Retina (tissue), 1 donor: Measurements from ENCODE around the gene CRB3.
"Not testable (repeated sequence)": the region's sequence is repeated elsewhere in the genome, so short reads cannot be mapped to it uniquely, and the experiment has no call there.

ENCODE experiments used
- DNase-seq: peaks from one replicate; pipeline ENCODE4 v3.0.0-alpha.2; 2016

CRB3 gene

DNA sequence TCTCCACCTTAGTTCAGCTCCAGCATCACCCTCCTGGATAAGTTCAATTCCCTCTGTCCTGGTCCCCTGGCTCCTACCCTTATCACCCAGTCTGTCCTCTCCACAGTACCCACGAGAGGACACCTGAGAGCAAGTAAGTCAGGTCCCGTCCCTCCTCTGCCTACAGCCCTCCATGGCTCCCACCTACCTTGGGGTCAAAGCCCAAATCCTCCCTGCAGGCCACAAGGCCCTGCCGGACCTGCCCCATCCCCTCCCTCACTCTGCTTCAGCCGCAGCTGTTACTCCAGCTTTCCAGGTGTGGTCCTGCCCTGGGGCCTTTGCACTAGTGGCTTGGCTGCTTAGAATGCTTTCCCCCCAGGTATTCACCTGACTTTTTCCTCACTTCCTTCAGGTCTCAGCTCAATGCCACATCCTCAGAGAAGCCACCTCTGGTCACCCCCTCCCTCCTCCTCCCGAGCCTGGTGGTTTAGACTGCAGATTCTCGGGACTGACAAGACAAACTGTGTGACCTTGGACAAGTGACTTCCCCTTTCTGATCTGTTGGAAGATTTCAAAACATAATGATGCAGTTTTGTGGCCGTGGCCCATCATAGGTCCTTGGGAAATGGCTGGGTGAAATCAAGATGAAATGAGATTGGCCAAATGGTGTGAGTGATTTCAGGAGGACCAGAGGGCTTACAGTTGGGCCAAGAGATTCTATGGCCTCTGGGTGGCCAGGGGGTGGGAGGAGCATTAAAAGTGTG, 34.4 kb downstream of the CRB3 start:
- no peak for DNase-seq

DNA sequence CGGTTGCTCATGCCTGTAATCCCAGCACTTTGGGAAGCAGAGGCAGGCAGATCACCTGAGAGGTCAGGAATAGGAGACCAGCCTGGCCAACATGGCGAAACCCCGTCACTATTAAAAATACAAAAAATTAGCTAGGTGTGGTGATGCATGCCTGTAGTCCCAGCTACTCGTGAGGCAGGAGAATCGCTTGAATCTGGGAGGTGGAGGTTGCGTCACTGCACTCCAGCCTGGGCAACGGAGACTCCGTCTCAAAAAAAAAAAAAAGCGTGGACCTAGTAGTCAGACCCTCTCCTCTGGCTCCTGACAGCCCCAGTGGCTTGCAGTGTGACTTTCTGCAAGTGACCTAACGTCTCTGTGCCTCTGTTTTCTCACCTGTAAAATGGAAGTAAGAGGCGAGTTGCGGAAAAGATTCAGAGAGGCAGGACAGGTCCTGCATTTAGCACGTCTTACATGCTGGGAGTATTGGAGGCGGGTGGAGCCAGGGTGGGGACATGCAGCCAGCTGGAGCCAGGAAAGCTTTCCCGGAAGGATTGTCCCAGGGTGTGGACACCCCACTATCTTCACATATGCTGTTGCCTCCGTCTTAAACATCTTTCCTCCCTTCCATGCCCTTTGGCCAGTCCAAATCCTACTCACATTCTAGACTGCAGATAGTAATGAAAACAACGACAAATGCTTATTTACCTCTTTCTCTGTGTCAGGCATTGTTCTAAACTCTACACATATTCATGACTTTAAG, 35.1 kb downstream of the CRB3 start:
- DNase-seq, result no peak

DNA sequence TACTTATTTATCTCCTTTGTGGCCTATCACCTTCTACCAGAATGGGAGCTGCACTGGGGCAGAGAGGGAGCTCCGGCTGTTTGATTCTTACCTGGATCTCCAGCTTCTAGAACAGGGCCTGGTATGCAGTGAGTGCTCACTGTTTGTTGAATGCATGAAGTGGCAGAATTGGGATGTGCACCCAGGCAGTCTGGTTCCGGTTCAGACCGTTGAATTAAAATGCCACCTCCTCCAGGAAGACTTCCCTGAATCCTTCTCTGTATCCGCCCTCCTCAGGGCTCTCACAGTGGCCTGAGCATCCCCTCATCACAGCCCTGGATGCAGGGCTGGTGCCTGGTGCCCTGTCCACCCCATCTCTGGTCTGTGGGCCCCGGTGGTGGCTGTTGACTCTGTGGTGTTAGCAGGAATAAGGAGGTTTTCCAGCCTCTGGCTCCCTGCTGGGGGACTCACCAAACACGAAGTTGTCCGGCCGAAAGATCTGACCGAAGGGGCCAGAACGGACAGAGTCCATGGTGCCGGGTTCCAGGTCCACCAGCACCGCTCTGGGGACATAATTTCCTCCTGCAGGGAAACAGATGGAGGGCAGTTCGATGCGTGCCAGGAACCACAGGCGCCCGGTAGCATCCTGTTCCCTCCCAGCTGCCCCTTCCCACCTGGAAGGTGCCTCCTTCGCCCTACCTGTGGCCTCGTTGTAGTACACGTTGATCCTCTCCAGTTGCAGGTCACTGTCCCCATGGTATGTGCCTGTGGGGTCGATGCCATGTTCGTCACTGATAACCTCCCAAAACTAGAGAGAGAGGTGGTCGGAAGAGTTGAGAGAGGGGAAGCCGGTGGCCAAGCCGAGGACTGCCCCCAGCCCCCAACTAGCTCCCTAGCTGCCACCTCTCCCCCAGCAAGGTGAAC, 37.0 kb downstream of the CRB3 start:
- DNase-seq, result no peak

DNA sequence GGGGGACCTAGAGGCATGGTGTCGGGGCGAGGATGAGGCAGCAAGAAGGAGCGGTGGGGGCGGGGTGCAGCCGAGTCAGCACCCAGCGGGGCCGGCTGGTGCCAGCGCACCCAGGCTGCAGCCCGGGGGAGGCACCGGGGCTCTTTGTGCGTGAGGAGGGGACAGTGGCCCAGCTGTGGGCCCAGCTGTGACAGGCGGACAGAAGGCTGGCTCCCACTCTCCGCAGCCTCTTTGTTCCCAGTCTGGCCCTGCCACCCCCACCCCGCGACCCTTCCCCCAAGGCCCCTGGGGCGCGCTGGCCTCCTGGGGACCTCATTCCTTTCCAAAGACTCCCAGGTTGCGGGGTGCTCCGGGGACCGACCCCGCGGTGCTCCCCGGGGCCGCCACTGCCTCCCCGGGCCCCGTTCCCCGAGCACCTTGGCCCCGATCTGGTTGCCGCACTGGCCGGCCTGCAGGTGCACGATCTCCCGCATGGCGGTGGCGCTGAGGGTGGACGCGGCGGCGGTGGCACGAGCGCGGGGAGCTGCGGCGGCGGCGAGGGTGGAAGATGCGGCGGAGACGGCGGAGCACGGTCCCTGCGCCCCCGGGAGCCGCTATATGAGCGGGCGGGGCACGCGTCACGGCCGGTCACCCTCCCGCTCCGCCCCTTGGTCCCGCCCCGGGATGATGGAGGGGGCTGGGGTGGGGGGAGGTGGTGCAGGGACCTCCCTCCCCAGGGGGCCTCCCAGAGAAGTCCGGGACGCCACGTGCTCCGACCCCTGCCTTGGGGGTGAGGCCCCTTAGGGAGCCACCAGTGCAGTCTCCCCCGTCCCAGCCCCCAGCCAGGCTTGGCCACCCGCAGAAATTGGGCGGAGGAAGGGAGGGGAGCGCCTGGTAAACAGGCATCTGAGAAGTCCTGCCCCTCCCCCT, 37.9 kb downstream of the CRB3 start, which contains the start of gene TUBB4A:
TUBB4A (minus strand) TSS at position 570 of the 909 bp plus-strand sequence; CDS start at position 473, 97 bp downstream.
- DNase-seq, result peak; percentile 68

DNA sequence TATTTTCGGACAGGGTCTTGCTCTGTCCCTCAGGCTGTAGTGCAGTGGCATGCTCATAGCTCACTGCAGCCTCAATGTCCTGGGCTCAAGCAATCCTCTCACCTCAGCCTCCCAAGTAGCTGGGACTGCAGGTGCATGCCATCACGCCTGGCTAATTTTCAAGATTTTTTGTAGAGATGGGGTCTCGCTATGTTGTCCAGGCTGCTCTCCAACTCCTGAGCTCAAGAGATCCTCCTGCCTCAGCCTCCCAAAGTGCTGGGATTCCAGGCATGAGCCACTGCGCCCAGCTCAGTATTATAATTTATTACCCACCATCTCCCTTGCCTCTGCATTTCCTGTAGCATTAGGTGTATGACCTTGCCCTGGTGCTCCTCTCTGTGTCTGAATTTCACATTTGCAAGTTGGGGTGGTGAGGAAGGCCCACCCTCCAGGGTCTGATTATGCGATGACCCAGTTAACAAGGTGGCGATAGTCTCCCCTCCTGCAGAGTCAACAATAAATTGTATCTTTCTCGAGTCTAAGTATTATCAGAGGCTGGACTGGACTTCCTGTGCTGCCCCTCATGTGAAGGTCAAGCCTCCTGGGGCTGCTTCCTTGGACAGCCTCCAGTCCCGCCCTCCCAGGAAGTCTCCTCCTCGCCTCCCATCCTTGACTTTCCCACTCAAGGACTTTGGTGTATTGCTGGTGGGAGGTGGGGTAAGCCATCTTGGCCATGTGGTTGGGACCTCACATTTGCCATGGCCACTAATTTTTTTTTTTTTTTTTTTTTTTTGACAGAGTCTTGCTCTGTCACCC, 39.5 kb downstream of the CRB3 start:
- no peak for DNase-seq

DNA sequence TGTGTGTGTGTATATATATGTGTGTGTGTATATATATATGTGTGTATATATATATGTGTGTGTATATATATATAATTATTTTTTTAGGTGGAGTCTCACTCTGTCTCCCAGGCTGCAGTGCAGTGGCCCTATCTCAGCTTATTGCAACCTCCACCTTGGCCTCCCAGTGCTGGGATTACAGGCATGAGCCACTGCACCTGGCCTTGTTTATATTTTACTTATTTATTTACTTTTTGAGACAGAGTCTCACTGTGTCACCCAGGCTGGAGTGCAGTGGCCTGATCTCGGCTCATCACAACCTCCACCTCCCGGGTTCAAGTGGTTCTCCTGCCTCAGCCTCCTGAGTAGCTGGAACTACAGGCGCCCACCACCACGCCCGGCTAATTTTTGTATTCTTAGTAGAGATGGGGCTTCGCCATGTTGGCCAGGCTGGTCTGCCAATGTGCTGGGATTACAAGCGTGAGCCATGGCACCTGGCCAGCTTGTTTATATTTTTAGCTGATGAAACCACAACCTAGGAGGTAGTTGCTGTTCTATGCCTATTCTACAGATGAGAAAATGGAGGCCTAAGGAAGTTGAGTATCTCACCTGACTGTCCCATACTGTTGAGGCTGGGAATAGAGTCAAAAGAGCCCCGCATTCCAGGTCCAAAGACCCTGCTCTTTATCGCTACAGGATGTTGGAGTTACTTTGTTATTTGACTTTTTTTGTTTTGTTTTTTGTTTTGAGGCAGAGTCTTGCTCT, 44.1 kb downstream of the CRB3 start:
- not testable (repeated sequence) for DNase-seq

DNA sequence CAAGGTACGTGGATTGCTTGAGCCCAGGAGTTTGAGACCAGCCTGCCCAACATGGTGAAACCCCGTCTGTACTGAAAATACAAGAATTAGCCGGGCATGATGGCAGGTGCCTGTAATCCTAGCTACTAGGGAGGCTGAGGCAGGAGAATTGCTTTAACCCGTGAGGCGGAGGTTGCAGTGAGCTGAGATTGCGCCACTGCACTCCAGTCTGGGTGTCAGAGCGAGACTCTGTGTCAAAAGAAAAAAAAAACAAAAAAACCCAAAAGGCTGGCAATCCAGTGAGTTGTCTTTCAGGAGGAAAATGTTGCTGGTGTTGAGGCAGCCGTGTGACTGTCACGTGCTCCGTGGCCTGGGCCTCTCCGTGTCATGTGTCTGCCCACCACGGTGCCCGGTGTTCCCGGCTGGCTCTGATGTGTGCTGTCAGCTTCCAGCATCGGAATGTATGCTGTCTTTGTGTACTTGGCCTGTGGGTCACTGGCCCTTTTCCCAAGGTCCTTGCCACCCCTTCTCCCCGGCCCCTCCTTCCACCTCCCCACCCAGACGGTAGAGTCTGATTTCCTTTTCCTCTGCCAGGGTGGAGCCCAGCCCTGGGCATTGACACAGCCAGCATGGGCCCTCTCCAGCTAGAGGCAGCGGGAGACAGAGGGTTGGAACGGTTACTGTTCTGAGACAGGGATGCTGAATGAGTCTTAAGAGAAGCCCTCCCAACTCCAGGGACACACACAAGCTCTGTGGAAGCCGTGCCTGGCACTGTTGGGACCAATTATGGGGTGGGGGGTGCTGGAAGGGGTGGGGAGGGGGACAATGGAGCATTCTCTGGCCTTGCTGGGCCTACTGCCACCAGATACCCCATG, 45.3 kb downstream of the CRB3 start:
- peak; percentile 52 for DNase-seq

DNA sequence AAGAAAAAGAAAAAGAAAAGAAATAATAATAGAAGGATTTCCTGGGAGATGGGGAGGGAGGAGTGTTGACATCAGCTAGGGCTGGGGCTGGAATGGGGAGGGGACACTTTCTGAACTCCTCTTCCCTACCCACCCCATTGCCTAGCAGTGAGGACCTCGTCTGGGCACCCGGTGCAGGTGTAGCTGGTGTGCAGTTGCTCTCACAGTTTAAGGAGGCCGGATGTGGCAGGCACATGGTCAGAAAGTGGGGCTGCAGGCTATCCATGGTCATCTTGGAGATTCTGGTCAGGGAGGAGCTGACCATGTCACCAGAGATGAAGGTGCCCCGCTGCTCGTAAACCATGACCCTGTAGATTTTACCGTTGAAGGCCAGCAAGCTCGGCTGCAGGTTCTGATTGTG, 46.5 kb downstream of the CRB3 start:
- DNase-seq, result no peak

DNA sequence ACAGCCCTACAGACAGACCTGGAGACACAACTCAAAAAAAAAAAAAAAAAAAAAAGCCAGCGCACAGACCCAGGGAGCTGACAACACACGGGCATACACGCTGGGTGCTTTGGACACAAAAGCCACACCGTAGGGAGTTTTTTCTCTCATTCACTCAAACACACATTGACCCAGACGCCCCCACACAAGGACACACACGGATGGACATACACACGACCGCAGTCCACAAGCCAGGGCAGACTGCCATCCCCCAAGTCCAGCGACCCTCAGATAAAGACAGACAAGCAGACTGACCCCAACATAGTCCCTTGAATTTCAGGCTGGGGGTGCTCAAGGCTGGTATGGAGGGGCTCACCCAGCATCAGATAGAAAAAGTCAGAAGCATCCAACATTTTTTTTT, 50.0 kb downstream of the CRB3 start:
- no peak for DNase-seq

DNA sequence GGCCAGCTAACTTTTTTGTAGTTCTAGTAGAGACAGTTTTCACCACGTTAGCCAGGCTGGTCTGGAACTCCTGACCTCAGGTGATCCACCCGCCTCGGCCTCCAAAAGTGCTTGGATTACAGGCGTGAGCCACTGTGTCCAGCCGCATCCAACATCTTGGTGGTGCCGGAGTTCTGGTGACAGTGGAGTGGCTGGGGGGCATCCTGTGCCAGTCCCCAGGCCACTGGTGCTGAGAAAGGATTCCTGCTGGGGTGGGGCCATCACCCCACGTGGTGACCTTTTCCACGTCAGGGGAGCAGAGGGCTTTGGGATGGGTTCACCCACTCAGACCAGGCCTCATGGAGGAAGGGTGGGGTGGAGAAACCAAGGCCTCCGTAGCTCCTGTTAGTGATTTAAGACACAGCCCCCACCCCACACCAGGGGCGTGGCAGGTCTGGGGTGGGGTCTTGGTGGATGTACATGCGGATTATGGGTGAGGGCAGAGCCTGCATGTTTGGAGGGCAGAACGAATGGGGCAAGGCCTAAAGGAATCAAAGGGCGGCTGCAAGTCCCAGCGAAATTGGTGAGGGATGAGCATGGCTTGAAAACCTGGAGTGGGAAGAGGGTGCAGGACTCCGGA, 51.0 kb downstream of the CRB3 start:
- no peak for DNase-seq

DNA sequence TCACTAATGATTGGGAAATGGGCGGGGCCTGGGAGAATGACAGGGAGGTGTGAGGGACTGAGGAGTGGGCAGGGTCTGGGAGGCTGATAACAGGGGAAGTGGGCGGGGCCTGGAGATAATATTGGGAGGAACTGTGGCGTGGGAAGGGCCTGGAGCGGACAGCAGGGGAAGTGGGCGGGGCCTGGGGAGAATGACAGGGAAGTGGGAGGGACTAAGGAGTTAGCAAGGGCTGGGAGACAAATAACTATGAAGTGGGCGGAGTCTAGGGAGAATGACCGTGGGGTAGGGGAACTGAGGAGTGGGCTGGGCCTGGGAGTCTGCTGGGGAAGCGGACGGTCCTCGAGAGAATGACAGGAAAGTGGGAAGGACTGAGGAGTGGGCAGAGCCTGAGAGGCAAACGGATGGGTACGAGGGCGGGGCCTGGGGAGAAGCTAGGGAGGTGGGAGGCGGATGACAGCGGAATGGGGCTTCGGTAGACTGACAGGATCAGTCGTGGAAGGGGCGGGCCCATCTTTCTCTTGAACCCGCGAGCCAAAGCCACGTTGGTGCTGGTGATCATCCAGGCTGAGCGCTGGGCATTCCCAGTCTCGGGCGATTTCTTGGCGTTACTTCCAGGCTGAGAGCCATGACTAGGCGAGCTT, 52.1 kb downstream of the CRB3 start:
- DNase-seq, result peak; percentile 93
